ENCODE results near the gene IQSEC3. TPM values are rescaled to one million over a fixed set of nuclear protein-coding genes. Genes with fewer than 3 reads are reported as not detected.
"Not testable (repeated sequence)": the region's sequence is repeated elsewhere in the genome, so short reads cannot be mapped to it uniquely, and the experiment has no call there.

IQSEC3 gene
- total RNA-seq, 1 donor from 2014 or later, result 2.3 TPM

DNA sequence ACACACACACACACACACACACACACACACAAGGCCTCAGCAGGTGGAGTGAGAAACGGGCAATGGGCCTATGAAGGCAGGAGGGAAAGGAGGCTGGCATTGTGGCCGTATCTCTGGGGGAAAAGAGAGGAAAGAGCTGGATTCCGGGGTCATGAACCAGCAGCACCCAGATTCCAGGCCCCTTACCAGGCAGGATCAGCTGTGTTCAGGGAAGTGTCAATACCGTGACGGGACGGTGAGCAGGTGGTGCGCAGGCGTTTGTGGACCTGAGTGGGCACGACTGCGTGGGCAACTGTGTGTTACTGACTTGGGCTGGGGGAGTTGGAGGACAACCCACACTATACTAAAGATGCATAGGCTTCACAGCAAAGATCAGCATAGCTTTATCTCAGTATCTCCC, 9.5 kb downstream of the IQSEC3 start:
- DNase-seq (ENCODE audit: missing footprints); ATAC-seq; intact Hi-C loops (cut with DNase I): not testable (repeated sequence)

DNA sequence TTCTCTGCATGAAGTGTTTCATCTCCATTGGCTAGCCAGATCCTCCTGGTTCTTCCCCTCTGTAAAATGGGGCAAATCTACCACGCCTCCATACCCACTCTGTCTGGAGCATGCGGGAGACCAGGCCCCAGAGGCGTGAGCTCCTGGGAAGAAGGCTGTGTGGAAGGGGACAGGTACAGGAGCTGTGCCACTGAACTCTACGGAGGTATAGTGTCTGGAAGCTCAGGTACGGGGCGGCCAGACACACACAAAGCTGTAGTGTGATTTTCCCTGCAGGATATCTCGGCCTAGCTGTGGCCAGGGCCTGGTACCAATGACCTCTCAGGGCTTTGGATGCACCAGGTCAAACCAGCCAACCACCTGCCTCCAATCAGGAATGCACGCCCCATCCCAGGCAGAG, 10.0 kb downstream of the IQSEC3 start:
- intact Hi-C loops (cut with DNase I); DNase-seq (ENCODE audit: missing footprints); ATAC-seq: not testable (repeated sequence)

DNA sequence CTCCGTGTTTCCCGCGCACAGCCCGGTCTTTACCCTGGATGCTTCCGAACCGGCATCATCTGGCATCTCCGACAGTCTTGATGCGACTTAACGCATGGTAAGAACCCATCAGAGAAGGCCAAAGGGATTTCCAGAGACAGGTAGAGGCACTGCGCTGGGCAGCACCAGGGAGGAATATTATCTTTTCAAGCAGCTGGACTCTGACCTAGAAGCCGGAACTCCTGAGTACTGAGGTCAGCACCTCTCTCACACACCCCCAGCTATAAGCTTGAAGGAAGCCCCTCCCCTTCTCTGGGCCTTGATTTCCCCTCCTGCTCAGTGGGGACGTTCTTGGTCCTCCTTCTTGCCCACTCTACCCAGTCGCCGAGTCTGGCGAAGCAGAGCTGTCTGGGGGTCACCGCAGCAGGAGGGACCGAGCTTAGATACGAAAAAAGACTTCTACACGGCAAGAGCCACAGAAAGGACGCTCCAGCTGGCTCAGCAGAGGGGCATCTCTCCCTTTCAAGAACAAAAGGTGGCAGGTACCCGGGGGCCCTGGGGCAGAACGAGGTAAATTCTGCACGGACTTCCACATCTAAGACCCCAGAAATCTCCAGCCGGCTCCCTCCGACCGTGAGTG, 10.6 kb downstream of the IQSEC3 start:
- ATAC-seq; DNase-seq (ENCODE audit: missing footprints); intact Hi-C loops (cut with DNase I): not testable (repeated sequence)

DNA sequence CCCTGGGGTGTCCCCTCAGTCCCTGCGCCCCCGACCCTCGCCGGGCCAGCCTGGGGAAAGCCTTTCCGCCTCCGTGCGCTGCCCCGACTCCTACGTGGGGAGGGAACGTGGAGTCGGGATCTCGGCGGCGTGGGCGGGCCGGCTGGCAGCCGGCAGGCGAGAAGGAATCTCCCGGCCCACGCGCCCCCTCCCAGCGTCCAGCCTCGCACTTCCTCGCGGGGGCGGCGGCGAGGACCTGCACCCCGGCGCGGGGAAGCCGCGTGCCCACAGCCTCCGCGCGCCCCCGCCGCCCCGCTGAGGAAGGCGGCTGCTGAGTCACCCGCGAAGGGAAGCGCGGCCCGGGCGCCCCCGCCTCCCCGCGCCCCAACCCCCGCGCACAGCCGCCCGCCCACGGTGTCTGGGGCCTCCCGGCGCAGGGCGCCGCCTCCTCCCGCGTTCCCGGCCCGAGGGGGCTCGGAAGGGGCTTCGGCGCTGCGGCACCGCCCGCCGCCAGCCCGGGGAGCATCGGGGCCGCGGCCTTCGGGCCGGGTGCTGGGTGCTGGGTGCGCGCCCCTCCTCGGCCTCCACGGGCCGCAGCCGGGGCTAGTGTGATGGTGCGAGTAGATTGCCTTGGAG, 11.3 kb downstream of the IQSEC3 start:
- intact Hi-C loops (cut with DNase I); DNase-seq (ENCODE audit: missing footprints); ATAC-seq: not testable (repeated sequence)

DNA sequence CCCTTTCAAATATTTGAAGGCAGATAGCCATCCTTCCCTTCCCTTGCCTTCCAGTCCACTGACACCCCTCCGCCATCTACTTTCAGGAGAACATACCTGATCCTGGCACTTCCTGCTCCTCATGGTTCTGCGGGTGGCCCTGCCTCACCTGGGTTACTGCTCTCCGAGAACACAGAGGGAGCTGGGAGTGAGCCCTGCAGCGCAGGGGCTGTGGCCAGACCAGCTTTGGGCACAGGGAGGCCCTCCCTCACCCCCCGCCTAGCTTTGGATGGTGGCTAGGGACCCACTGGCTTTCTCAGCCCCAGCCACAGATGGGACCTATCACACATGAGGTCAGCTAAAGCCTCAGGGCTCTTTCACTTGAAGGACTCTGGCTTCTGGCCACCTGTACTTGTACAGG, 12.4 kb downstream of the IQSEC3 start:
- no peak for DNase-seq (ENCODE audit: missing footprints)
- no peak for ATAC-seq
- intact Hi-C loops (cut with DNase I), result no loop called here

DNA sequence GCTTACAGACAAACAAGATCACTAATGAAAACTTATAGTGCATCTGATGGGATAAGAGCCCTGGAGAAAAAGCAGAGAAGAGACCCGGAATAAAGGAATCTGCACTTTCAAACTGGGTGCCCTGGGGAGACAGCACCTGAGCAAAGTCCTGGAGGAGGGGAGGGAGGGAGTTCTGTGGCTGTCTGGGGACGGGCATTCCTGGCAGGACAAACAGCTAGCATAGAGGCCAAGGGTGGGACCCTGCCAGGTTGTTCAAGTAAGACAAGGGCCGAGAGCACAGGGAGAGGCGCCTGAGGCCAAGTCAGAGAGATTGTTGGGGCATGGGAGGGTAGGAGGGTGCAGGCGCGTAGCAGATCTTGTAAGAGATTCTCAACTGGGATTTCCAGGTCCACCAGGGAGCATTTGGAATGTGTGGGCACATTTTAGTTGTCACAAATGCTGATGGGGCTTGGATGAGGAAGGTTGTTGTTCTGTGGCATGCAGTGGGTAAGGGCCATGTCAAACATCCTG, 14.2 kb downstream of the IQSEC3 start:
- ATAC-seq, result no peak
- intact Hi-C loops (cut with DNase I), result no loop called here
- DNase-seq (ENCODE audit: missing footprints), result no peak

DNA sequence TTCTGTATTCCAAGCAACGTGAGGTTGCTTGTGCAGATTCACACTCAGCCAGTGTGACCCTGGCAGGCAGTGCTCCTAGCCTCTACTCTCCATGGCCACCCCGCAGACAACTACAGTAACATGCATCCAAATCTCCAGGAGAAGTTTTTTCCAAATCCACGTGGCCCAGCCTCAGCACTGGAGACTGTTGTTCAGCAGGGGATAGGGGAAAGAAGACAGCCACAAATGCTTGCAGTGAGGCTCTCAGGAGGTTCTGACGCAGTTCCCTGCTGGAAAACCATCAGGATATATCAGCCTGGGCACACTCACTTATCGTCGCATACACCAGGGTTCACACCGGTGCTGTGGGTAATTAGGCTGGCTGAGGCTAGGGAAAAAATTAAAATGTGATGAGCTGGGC, 16.2 kb downstream of the IQSEC3 start:
- DNase-seq (ENCODE audit: missing footprints) (no peak), ATAC-seq (no peak)
- intact Hi-C loops (cut with DNase I), result no loop called here

DNA sequence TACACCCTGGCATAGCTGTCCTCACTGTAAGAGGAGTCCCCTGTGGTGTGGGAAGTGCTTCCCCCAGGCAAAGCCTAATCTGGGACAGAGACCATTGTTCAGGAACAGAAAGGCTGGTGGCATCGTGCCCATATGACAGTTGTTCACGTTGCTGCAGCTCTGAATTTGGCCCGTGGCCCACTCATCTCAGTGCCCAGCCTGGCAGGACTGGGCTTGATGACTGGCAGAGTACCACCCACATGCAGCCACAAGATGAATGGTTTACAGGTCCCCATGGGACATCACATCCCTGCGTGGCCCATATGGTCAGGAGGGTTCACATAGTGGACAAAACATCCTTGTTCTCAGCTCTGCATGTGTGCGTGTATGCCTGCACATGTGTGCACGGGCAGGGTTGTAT, 17.5 kb downstream of the IQSEC3 start:
- DNase-seq (ENCODE audit: missing footprints), result no peak
- intact Hi-C loops (cut with DNase I), result no loop called here
- ATAC-seq, result no peak

DNA sequence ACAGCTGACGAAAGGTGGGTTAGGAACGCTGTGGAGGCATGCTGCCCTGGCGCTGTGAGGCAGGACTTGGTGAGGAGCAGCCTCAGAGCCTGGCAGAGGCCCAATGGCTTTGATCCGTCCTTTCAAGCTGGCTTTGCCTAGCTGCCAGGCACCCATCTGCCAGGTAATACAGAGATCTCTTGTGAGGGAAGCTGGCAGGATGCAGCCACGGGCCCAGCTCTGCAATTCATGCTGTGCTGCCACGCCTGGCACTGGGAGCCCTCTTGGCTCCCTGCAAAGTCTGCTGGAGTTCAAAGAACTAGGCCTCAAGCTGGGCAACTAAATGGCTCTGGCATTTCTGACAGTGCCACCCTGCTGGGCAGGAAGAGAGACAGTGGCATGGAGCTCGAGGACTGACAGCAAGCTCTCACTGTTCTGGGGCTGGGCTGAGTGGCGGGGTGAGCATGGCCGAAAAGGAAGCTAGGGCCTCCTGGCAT, 18.7 kb downstream of the IQSEC3 start:
- DNase-seq (ENCODE audit: missing footprints), result no peak
- intact Hi-C loops (cut with DNase I), result no loop called here
- no peak for ATAC-seq

DNA sequence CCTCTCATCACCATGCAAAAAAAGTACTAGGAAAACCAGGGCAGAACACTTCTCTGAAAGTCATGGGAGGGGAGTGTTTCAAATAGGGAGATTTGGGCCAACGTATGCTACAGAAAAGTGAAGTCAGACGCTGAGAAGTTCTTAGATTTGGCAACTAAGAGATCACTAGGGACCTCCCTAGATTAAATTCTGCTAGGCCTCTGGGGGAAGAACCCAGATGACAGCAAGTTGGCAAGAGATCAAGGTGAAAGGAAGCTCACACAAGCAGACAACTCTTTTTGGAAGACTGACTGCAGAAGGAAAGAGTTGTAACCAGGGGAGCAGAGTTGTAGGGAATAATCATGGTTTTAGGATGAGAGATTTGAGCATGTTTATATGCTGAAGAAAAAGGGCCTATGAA, 20.7 kb downstream of the IQSEC3 start:
- intact Hi-C loops (cut with DNase I), result no loop called here
- ATAC-seq, result no peak

DNA sequence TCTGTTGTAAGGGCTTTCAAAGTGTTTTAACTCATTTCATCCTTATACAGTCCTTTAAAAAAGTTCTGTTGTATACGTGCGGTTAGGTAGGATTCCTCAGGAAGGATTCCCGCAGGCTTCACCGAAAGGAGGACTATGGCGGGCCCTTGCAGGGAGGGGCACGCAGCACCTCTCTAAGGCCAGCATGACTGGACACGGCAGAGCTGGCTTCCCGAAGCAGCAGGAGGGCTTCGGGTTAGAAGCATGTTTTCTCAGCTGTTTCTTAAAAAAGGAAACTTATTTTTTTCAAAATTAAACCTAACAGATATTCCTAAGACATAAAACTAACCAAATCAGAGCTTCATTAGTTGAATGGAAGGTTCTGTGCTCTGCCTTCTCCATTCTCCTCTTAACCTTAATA, 21.3 kb downstream of the IQSEC3 start:
- DNase-seq (ENCODE audit: missing footprints) (no peak), ATAC-seq (no peak)
- intact Hi-C loops (cut with DNase I), result no loop called here

More for the DNA sequence above, 20.7 kb downstream of the IQSEC3 start:
- DNase-seq (ENCODE audit: missing footprints), result no peak

DNA sequence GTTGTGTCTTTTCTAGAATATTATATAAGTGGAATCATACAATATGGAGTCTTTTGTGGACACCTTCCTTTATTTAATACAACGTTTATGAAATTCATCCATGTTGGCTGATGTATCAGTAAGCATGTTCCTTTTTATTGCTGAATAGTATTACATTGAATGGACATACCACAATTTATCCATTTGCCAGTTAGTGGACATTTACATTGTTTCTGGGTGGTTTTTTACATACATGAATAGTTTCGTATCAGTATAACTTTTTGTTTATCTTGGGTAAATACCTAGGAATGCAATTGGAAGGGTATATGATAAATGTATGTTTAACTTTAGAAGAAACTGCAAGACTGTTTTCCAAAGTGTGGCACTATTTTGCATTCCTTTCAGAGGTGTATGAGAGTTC, 23.1 kb downstream of the IQSEC3 start:
- no peak for ATAC-seq
- intact Hi-C loops (cut with DNase I), result no loop called here

DNA sequence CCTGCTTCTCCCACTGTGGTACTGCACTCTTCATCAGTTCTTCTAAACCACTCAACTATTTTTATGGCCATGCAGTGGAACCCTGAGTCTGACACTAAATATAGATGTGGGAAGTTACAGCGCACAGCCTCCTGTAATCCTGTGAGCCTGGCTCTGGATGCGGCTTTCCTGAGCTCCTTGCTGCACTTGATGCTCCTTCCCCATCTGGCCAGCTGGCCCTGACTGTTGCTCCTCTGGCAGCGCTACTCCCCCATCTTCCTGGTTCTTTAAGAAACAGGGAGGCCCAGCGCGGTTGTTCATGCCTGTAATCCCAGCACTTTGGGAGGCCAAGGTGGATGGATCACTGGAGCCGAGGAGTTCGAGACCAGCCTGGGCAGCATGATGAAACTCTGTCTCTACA, 24.6 kb downstream of the IQSEC3 start:
- intact Hi-C loops (cut with DNase I), result no loop called here
- no peak for DNase-seq (ENCODE audit: missing footprints)
- ATAC-seq, result no peak

More for the DNA sequence above, 23.1 kb downstream of the IQSEC3 start:
- no peak for DNase-seq (ENCODE audit: missing footprints)

DNA sequence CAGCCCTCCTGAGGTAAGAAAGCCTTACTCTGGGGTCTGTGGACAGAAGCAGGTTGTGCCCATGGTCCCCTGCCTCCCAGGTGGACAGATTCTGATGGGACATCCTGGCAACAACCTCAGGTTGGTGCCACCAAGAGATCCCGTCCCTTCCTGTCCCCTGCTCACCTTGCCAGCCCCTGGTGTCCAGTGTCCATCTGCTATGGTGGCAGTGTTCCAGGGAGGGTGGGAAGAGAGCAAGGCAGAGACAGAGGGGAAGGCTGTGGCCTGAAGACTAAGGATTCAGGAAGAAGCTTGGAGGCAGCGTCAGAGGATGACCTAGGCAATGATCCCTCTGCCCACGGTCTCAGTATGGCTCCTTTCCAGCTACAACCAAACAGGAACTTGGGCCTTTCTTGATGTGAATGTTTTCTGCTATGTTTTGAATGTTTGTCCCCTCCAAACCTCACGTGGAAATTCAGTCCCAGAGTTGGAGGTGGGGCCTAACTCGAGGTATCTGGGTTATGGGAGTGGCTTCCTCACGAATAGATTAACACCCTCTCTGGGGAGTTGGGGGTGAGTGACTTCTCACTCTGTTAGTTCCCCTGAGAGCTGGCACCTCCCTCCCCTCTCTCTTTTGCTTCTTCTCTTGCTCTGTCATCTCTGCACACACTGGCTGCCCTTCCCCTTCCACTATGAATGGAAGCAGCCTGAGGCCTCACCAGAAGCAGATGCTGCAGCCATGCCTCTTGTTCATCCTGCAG, 26.9 kb downstream of the IQSEC3 start:
- no peak for DNase-seq (ENCODE audit: missing footprints)
- ATAC-seq, result no peak
- intact Hi-C loops (cut with DNase I), result no loop called here

DNA sequence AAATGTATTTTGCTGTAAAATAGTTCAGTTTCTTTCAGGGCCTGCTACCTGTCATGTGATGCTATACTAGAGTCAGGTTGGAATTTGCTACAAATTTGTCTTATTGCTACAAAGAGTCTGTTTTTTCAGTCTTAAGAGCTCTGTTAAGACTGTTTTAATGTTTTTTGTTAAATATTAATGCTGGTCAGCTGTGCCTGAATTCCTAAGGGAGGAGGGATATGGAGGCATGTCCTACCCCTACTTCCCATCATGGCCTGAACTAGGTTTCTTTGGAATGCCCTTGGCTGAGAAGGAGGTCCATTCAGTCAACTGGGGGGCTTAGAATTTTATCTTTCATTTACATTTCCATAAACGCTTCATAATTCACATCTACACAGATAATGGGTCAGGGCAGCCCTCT, 30.0 kb downstream of the IQSEC3 start:
- ATAC-seq (no peak), DNase-seq (ENCODE audit: missing footprints) (no peak)
- intact Hi-C loops (cut with DNase I), result no loop called here

DNA sequence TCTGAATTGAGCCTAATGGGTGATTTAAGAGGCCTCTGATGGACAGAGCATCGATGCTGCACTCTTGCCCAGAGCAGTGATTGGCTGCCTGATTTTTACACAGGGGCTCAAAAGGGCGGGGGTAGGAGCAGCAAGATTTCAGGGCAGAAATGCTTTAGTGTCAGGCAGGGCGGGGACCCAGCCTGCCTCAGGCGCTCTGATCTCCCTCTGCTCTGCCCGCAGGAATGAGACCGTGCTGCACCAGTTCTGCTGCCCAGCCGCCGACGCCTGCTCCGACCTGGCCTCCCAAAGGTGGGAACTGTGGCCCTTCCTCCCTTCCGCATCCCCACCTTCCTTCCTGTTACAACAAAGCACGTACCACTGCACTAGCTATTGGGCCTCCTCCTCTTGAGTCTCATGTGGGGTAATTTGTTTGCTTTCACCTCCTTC, 32.4 kb downstream of the IQSEC3 start:
- intact Hi-C loops (cut with DNase I), result no loop called here
- DNase-seq (ENCODE audit: missing footprints), result no peak
- ATAC-seq, result no peak

DNA sequence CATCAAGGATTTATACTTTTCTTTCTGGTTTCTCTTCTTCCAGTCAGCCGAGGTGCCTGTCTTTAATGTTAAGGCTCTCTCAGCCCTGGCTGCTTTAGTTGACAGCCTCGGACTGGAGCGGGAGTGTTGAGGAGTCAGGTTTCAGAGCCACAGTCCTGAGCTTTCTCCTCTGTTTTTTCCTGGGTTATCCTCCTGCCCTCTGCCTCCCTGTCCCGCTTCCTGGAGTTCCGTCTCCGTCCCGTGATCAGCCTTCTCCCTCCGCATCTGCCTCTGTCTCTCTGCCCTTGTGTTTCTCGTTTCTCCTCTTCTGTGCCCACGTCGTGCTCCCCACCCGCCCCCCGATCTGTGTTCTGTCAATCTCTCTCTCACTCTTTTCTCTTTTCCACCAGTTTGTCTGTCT, 33.0 kb downstream of the IQSEC3 start:
- intact Hi-C loops (cut with DNase I), result no loop called here
- ATAC-seq, result no peak

DNA sequence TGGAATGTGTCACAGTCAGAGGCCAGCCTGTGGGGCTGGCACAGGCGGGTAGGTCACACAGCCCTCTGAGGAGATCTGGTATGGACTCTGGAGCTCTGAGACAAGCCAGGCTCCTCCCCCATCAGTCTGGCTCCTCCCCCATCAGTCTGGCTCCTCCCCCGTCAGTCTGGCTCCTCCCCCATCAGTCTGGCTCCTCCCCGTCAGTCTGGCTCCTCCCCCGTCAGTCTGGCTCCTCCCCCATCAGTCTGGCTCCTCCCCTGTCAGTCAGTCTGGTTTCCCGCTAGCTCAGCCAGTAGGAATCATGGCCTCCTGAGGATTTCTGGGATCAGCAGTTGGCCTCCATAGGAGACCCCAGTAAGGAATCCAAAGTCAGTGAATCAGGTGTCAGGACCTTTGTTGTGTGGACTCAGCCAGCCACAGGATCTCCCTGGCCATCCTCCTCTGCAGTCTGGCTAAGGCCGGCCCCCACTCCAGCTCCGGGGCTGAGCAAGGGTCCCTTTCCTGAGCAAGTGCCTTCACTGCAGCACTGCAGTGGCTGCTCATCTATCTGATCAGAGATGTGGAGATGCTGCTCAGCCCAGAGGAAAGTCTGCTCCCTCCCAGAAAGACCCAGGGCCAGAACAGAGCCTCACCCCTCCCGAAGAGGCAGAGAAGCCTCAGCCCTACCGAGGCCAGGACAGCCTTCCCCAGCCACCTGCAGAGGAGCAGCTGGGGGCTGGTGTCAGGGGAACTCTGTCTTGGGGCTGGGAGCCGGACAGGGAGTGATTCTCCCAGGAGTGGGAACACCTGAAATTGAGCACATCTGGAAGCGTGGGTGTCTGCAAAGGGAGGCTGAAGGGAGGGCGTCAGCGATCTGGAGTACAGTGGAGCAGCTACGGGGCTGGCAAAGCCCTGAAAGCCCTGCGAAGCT, 35.7 kb downstream of the IQSEC3 start:
- ATAC-seq, result no peak
- no peak for DNase-seq (ENCODE audit: missing footprints)
- intact Hi-C loops (cut with DNase I), result no loop called here

More for the DNA sequence above, 33.0 kb downstream of the IQSEC3 start:
- no peak for DNase-seq (ENCODE audit: missing footprints)

DNA sequence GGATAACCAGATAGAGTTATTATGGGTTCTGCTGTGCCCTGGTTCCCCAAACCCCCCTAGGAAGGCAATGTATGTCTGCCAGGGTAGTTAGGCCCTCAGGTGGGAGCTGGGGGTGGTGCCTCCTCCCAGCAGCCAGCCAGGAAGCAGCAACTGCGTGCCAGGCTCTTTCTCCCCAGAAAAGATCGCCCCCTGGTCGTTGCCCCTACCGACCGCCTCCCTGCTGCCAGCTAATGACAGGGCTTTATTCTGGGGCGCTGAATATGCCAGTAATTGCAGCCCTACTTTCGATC, 36.3 kb downstream of the IQSEC3 start:
- ATAC-seq (no peak), DNase-seq (ENCODE audit: missing footprints) (no peak)
- intact Hi-C loops (cut with DNase I), result no loop called here
